ENCODE measurements around the gene MGMT.

MGMT gene

GRCh38 chr10:129546106-129546505, 79.1 kb downstream of the MGMT start:
- H3K4me1 ChIP-seq (ENCODE audit: insufficient read depth, low read length, severe bottlenecking) = peaks cover 76% of the 10 kb centered on the region
- no peaks in the 10 kb centered on the region for H3K9me3 ChIP-seq (ENCODE audit: low read length)
- H3K4me2 ChIP-seq (ENCODE audit: low read length) = peak overlapping the region; percentile 44

GRCh38 chr10:129547608-129548007, 80.6 kb downstream of the MGMT start:
- Histone ChIP-seq H3K4me3 (ENCODE audit: low read depth, low read length, poor library complexity, severe bottlenecking) (peak overlapping the region; percentile 32), H3K4me2 (ENCODE audit: low read length) (peak overlapping the region; percentile 44), H3K79me2 (ENCODE audit: insufficient read depth, low read length) (no peaks in the 10 kb centered on the region), H3K4me1 (ENCODE audit: insufficient read depth, low read length, severe bottlenecking) (peaks cover 85% of the 10 kb centered on the region), H4K20me1 (ENCODE audit: insufficient read depth, low read length) (no peaks in the 10 kb centered on the region), H3K27ac (ENCODE audit: low read depth, low read length, poor library complexity, severe bottlenecking) (peak overlapping the region; percentile 86), H3K36me3 (ENCODE audit: insufficient read depth, low read length) (no peaks in the 10 kb centered on the region), H3K9me3 (ENCODE audit: low read length) (no peaks in the 10 kb centered on the region), H3K9me2 (ENCODE audit: low read depth, low read length) (no peaks in the 10 kb centered on the region), H2AFZ (ENCODE audit: low read length) (no peak overlapping the region), H3F3A (ENCODE audit: insufficient read depth, low read length) (no peaks in the 10 kb centered on the region; the same call in 1 of the 2 replicates), H3K27me3 (ENCODE audit: insufficient read depth, low read length) (no peaks in the 10 kb centered on the region), H3K9ac (ENCODE audit: low read length) (peak overlapping the region; percentile 45; the same call in 1 of the 2 replicates)
- no peak for TF ChIP-seq CTCF (IDR thresholded peaks at IDR 0.05; ENCODE audit: low read length)
- no peak for TF ChIP-seq EZH2 (IDR thresholded peaks at IDR 0.05; ENCODE audit: borderline replicate concordance, low read length)

More at GRCh38 chr10:129546106-129546505, 79.1 kb downstream of the MGMT start:
- H4K20me1 ChIP-seq (ENCODE audit: insufficient read depth, low read length) = no peaks in the 10 kb centered on the region
- H3F3A ChIP-seq (ENCODE audit: insufficient read depth, low read length) = no peaks in the 10 kb centered on the region; the same call in 1 of the 2 replicates
- H3K9ac ChIP-seq (ENCODE audit: low read length) = peak overlapping the region; percentile 45; the same call in 1 of the 2 replicates
- H3K4me3 ChIP-seq (ENCODE audit: low read depth, low read length, poor library complexity, severe bottlenecking) = peak overlapping the region; percentile 32
- H3K9me2 ChIP-seq (ENCODE audit: low read depth, low read length) = no peaks in the 10 kb centered on the region
- H3K27me3 ChIP-seq (ENCODE audit: insufficient read depth, low read length) = no peaks in the 10 kb centered on the region
- no peak for TF ChIP-seq CTCF (IDR thresholded peaks at IDR 0.05; ENCODE audit: low read length)
- TF ChIP-seq EZH2 (IDR thresholded peaks at IDR 0.05; ENCODE audit: borderline replicate concordance, low read length) = no peak
- peak overlapping the region; percentile 86 for H3K27ac ChIP-seq (ENCODE audit: low read depth, low read length, poor library complexity, severe bottlenecking)
- no peaks in the 10 kb centered on the region for H3K79me2 ChIP-seq (ENCODE audit: insufficient read depth, low read length)
- H2AFZ ChIP-seq (ENCODE audit: low read length) = no peak overlapping the region
- no peaks in the 10 kb centered on the region for H3K36me3 ChIP-seq (ENCODE audit: insufficient read depth, low read length)

DNA sequence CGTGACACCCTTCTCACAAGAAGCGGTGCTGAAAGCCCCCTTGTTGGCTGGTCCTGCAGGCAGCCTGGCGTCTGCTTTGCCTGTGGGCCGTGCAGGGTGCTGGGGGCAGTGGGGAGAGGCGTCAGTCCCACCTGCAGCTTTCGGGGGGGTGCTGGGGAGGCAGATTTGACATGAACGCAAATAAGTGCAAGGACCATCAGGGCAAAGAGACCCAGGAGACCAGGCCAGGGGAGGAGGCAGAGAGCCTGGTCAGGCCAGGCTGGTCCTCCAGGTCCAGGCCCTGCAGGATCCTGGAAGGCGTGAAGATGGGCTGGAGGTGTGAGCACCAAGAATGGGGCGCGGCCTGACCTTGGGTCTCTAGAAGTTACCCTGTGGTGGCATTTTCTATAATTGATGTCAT, 81.6 kb downstream of the MGMT start:
- no peak for TF ChIP-seq EZH2 (IDR thresholded peaks at IDR 0.05; ENCODE audit: borderline replicate concordance, low read length)
- TF ChIP-seq CTCF (IDR thresholded peaks at IDR 0.05; ENCODE audit: low read length) = no peak
- Histone ChIP-seq H4K20me1 (ENCODE audit: insufficient read depth, low read length) (no peaks in the 10 kb centered on the region), H3F3A (ENCODE audit: insufficient read depth, low read length) (no peaks in the 10 kb centered on the region; the same call in 1 of the 2 replicates), H3K9me2 (ENCODE audit: low read depth, low read length) (no peaks in the 10 kb centered on the region), H3K4me2 (ENCODE audit: low read length) (peak overlapping the region; percentile 38), H3K4me3 (ENCODE audit: low read depth, low read length, poor library complexity, severe bottlenecking) (no peak overlapping the region), H3K4me1 (ENCODE audit: insufficient read depth, low read length, severe bottlenecking) (peaks cover 85% of the 10 kb centered on the region), H3K9ac (ENCODE audit: low read length) (peak overlapping the region; percentile 45; the same call in 1 of the 2 replicates), H2AFZ (ENCODE audit: low read length) (no peak overlapping the region), H3K27ac (ENCODE audit: low read depth, low read length, poor library complexity, severe bottlenecking) (peak overlapping the region; percentile 86), H3K79me2 (ENCODE audit: insufficient read depth, low read length) (no peaks in the 10 kb centered on the region), H3K36me3 (ENCODE audit: insufficient read depth, low read length) (no peaks in the 10 kb centered on the region), H3K9me3 (ENCODE audit: low read length) (no peaks in the 10 kb centered on the region), H3K27me3 (ENCODE audit: insufficient read depth, low read length) (no peaks in the 10 kb centered on the region)

All from OCI-LY1 (cell line).